ENCODE results near the gene CYB5R2. TPM values are rescaled to one million over a fixed set of nuclear protein-coding genes. Genes with fewer than 3 reads are reported as not detected.

CYB5R2 gene
- 1.9 and 5.7 TPM in 2 replicates for total RNA-seq (2014; rRNA removed; shearing (Covaris generic))
- 1.7 and 2.8 TPM in 2 replicates for polyA plus RNA-seq (2015; cell fraction: cytosol; rRNA removed)
- polyA plus RNA-seq (2015; cell fraction: nucleus; rRNA removed), result 2.9 and 3.0 TPM in 2 replicates

GRCh38 chr11:7672960-7673723 lies at the start of gene CYB5R2:
Gene CYB5R2 (minus strand): TSS chr11:7673500. CDS start chr11:7672825, 675 bp downstream.
- DNase-seq (ENCODE audit: low read depth), result no peak

GRCh38 chr11:7714786-7715185 lies 41.5 kb upstream of the CYB5R2 start:
- DNase-seq (ENCODE audit: low read depth), result no peak

- no peak for DNase-seq (ENCODE audit: low read depth)
Measured at GRCh38 chr11:7706377-7706776, 33.1 kb upstream of the CYB5R2 start, which contains the start of gene OVCH2. Gene OVCH2 (minus strand): TSS chr11:7706477. CDS start chr11:7706394, 83 bp downstream.

DNA sequence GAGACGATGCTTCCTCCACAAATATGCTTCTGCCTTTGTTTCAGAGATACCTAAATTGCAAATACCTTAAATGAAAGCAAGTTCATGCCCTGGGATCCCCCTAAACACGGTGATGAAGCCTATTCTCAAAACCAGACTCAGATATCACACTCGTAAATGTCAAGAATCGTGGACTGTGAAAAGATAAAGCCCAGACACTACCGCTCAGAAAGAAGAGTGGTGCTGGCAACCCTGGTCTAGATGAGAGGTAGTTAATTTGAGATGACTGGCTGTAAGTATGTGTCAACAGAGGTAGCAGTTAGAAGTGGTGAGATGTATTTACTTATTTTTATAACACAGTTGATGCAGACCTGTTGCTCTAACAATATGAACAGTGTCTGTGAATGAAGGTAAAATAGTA lies 30.4 kb upstream of the CYB5R2 start:
- DNase-seq (ENCODE audit: low read depth), result no peak

DNA sequence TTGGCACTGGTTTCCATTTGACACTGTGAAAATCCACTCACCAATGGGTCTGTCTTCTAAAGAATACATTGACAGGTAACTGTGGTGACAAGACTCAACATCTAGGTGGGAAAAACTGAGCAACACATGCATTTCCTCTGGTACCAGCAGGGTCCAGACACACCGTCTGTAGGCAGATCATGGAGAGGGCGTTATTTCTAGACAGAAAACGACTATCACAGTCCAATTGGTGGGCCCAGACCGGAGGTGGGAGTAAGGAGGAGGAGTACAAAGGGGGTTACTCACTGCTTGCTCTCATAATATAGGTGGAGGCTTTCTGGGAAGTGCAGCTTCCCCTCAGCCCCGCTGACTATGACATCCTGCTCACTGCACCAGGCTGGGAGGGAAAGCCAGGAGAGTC lies 23.1 kb upstream of the CYB5R2 start:
- peak; percentile 36 for DNase-seq (ENCODE audit: low read depth)

DNA sequence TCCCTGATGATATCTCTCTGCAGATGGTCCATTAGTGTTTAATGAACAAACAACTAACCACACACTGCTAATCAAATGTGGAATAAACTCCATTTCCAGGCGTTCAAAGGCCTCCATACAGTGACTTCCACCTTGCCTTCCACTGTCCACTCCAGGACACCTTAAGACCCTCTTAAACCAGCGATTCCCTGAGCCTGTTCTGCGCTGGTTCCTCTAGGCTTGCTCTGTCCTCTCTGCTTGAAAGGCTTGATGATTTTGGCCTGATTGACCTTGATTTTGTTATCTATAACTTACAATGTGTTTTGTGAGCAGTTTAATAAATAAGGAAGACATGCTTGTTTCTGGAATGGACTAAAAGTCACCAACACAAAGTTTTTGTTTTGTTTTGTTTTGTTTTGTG lies 20.9 kb upstream of the CYB5R2 start:
- no peak for DNase-seq (ENCODE audit: low read depth)

DNA sequence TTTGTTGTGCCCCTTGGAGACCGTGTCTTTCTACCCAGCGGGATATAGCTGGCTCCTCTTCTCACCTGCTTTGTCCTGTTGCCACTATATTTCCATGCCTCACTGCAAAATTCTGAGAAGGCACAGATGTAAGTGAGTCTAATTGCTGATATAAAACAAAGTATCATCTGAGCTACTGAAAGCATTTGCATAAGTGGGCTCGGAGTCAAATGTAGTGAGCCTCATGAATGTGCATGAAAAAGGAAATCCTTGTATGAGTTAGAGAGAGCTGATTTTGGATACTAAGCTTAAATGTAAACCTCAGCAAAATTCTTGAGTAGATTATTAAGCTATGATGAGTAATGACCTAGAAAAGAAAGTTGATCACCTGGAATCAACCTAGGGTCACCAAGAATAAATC lies 19.1 kb upstream of the CYB5R2 start:
- no peak for DNase-seq (ENCODE audit: low read depth)

- DNase-seq (ENCODE audit: low read depth), result no peak
Measured at GRCh38 chr11:7691759-7692350, 18.6 kb upstream of the CYB5R2 start.

DNA sequence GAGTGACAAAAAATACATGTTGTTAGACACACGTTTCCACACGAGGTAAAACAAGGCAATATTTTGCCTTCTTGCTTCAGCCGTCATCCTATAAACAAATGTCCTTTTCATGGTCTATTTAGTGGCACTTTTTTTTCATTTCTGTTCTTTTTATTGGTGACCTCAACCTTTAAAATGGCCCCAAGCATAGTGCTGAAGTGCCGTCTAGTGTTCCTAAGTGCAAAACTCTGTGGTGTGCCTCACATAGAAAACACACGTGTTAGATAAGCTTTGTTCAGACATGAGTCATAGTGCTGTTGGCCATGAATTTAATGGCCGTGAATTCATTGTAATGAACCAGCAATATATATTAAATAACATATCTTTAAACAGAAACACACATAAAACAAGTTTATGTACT lies 17.3 kb upstream of the CYB5R2 start:
- DNase-seq (ENCODE audit: low read depth), result no peak

- no peak for DNase-seq (ENCODE audit: low read depth)
Measured at GRCh38 chr11:7689239-7689638, 15.9 kb upstream of the CYB5R2 start.

DNA sequence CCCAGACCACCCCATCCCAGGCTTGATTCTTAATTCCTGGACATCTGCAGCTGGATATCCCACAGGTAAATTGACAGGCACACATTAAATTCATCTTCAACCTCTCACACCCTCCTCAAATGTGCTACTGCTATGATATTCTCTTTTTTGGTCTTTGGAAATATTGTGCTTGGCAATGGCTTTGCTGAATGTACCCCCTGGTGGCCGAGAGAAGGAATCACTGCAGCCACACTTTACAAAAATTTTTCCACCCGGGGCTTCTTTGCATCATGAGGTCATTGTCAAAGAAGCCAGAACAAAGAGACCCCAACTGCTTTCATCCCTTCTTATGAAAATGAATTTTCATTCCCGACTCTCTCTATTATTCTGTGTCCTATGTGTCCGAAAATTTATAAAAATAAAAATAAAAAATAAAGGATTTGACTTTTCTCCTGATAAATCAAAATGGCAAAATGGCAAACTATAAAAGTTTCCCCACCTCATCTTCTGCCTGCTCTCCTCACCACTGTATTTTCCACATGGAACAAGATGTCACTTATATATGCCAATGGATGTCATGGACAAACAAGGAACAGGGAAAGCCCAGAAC lies 15.0 kb upstream of the CYB5R2 start:
- no peak for DNase-seq (ENCODE audit: low read depth)

DNA sequence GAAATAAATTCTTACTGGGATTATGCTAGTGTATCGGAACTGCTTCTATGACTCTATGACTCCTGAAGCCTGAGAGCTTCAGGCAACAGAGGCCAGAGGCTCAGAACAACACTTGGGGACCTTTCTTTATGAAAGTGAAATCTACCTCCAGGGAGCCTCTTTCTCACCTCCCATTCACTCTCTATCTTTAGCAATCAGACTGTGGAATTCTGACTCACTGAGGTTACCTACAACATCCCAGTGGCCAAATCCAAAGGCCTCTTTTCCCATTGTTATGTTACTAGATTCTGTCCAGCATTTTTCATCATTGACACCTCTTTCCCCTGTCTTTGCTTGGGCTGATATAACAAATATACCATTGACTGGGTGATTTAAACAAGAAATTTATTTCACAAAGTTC lies 14.1 kb upstream of the CYB5R2 start:
- DNase-seq (ENCODE audit: low read depth), result no peak

- no peak for DNase-seq (ENCODE audit: low read depth)
Measured at GRCh38 chr11:7686761-7687160, 13.5 kb upstream of the CYB5R2 start.

DNA sequence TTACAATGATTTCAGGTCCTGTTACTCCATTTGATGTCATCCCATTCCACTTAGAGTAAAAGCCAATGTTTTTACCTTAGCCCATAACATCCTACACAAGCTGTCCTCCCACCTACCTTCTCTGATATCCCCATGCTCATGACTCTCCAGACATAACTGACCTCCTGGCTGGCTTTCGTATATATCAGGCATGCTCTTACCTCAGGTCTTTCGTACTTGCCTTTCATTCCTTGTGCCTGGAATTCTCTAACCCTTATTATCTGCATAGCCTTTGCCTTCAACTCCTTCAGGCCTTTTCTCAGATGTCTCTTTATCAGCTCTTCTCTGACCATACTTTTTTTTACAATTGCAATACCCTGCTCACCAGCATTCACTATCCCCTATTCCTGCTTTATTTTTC lies 10.3 kb upstream of the CYB5R2 start:
- DNase-seq (ENCODE audit: low read depth), result no peak

- DNase-seq (ENCODE audit: low read depth), result no peak
Measured at GRCh38 chr11:7677796-7678201, 4.5 kb upstream of the CYB5R2 start.

GRCh38 chr11:7677071-7677470 lies 3.8 kb upstream of the CYB5R2 start:
- peak; percentile 83 for DNase-seq (ENCODE audit: low read depth)

DNA sequence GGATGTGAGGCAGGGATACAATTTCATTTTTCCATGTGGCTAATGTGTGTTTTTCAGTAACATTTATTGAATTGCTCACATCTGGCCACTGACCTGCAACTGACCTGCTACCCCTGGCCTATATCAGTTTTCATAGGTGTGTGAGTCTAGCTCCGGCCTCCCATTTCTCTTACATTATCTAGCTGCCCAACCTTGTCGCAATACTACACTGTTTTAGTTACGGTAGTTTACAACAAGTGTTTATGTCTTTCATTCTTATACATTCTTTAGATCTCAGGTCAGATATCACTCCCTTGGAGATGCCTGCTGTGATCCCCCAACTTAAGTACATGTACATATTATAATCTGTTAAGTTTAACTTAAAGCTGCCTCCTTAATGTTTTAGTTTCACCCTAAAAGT lies 2.3 kb upstream of the CYB5R2 start:
- no peak for DNase-seq (ENCODE audit: low read depth)

DNA sequence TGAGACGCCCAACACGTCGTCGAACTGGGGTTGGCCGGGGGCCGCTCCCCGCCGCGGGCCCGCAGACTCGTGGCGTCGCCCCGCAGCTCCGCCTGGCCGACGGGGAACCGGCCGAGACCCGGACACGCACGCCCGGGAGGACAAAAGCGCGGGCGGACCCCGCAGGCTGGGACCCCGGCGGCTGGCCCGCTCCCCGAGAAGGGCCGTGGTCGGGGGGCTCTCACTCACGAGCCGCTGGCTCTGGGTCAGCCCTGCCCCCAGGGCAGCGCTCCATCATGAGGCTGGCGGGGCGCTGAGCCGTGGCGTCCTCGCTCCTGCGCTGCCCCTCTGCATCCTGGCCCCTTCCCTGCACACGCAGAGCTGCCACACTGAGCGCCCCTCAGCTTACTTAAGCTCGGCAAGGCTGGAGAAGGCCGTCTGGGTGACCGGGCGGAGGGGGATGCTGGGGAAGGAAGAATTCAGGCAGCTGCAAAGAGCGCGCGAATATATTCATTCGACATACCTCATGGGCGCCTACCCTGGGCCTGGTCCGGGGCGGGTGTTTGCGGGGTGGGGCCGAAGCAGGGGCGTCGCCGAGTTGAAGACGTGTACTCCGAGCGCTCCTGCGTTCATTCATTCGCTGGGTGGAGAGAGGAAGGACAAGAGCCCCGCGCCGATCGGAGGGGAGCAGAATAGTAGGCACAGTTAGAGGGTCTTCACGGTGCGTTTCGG lies 579 bp upstream of the CYB5R2 start:
- DNase-seq (ENCODE audit: low read depth), result no peak

DNA sequence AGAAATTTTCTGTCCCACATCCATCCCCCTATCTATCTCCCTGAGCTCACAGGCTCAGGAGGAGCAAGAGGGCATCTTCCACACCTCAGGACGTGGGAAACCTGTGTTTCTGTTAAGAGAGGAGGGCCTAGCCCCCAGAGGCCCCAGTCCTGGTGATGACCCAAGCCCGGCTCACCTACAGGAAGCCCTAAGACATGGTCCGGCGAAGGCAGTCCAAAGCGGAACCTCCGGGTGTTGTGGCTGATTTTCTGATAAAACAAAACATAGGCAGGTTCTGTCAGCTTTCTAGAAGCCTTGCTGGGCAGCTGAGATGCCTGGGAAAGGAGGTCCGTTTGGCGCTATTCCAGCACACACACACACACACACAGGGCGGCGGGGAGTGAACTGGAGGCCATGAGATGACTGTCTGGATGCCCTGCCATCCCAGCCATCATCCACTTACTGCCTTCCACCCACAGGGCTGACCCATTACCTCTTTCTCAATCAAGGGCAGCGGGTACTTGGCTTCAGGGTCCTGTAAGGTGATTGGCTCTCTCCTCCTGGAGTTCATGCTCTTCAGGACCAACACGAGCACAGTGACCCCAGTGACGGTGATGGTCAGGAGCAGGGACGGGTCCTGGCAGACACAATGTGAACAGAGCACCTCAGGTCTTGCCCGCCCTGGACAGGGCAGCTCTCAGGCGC lies 882 bp downstream of the CYB5R2 start:
- no peak for DNase-seq (ENCODE audit: low read depth)

DNA sequence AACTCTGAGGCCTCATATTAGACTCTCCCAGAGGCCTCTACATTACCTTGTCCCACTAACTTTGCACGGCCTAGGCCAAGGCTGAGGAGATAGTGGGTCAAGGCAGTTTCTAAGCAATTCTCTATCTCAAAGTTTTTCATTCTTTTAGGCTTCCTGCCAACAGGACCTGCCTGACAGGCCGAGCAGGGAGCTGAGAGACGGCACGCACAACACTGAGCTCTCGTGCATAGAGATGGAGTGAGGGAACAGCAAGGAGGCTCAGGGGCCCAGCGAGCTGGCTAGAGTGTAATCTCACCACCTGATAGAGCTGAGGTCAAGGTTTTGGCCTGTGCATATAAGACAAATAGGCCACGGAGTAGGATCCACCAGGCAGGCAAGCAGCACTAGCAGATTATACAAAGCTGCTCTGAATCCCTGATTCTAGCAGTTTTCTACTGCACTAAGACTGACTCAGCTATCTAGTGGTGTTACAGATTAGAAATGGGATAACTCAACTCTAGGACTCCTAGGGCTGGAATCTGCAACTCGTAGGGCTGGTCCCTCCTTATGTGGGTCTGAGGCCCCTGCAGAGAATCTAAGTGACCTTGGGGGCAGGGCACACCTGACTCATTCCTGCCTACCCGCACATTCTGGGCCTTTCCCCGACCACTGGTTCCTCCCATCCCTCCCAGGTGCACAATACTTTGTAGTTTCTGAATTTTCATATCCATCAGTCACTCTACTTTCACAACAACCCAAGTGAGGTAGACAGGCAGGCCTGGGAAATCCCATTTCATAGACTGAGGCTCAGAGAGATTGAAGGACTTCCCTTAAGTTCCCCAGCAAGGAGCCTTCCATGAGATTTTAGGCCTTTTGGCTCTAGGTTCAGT lies 1.7 kb downstream of the CYB5R2 start:
- DNase-seq (ENCODE audit: low read depth), result no peak

Data from HT1080 (cell line).